CD14-positive monocyte (primary cell): Measurements from ENCODE around the gene AP2B1. TPM values are rescaled to one million over a fixed set of nuclear protein-coding genes. Genes with fewer than 3 reads are reported as not detected.

Source experiments
- DNase-seq, 3 donors: peaks; one replicate each; pipeline ENCODE4 v3.0.0-alpha.2; 2011 to 2022
- H2AFZ ChIP-seq: 2 replicates; pipeline ENCODE4 v1.6.0; 2012; ENCODE audit warnings: mild to moderate bottlenecking, low read depth, low read length, inconsistent platforms; ENCODE audit not compliant: insufficient read depth, poor library complexity, severe bottlenecking
- H3K27ac ChIP-seq, 2 donors: 1 replicate in 1 of 2; 2 replicates in 1 of 2; pipeline ENCODE4 v1.5.1; 2012 to 2013; ENCODE audit warnings: low read length in 2 of 2, control low read depth in 1 of 2, inconsistent platforms in 1 of 2, low read depth in 1 of 2, mild to moderate bottlenecking in 1 of 2
- H3K27me3 ChIP-seq, 2 donors: one replicate each; pipeline versions ENCODE4 v1.6.0 to v1.6.1; 2011 to 2013; ENCODE audit warnings: low read length in 2 of 2; ENCODE audit not compliant: control insufficient read depth in 2 of 2, insufficient read depth in 2 of 2
- H3K36me3 ChIP-seq, 2 donors: replicated peaks in 1 of 2; 1 replicate in 1 of 2; 2 replicates in 1 of 2; pipeline versions ENCODE4 v1.5.1 to v1.6.1; 2012 to 2013; ENCODE audit warnings: low read length in 2 of 2, control low read depth in 1 of 2, inconsistent platforms in 1 of 2, mild to moderate bottlenecking in 1 of 2; ENCODE audit not compliant: insufficient read depth in 2 of 2, control insufficient read depth in 1 of 2
- H3K4me1 ChIP-seq, 2 donors: 1 replicate in 1 of 2; 2 replicates in 1 of 2; pipeline versions ENCODE4 v1.5.1 to v1.6.1; 2012 to 2013; ENCODE audit warnings: low read length in 2 of 2, control low read depth in 1 of 2, inconsistent platforms in 1 of 2, mild to moderate bottlenecking in 1 of 2, moderate library complexity in 1 of 2; ENCODE audit not compliant: insufficient read depth in 2 of 2, control insufficient read depth in 1 of 2
- H3K4me2 ChIP-seq: replicated peaks from 2 replicates; pipeline ENCODE3; 2012; ENCODE audit warnings: low read length, moderate library complexity, mild to moderate bottlenecking; ENCODE audit not compliant: poor library complexity, severe bottlenecking; ENCODE audit errors: extremely low read depth
- H3K4me3 ChIP-seq, 3 experiments: fragments of 200-600 bp in 1 of 3; sonication (generic) in 1 of 3; replicated peaks in 1 of 3; 1 replicate in 2 of 3; 2 replicates in 1 of 3; pipeline ENCODE4 v1.5.1; 2011 to 2013; ENCODE audit warnings: low read length in 3 of 3, mild to moderate bottlenecking in 3 of 3, control low read depth in 2 of 3, low read depth in 2 of 3, inconsistent platforms in 1 of 3, moderate library complexity in 1 of 3
- H3K79me2 ChIP-seq: 2 replicates; pipeline ENCODE4 v1.6.0; 2012; ENCODE audit warnings: mild to moderate bottlenecking, control low read depth, inconsistent platforms, low read length, moderate library complexity; ENCODE audit not compliant: insufficient read depth
- H3K9ac ChIP-seq: 2 replicates; pipeline ENCODE4 v1.6.0; 2017; ENCODE audit warnings: low read length, mild to moderate bottlenecking; ENCODE audit not compliant: insufficient read depth, poor library complexity, severe bottlenecking
- H3K9me3 ChIP-seq, 2 donors: replicated peaks in 1 of 2; 1 replicate in 1 of 2; 2 replicates in 1 of 2; pipeline versions ENCODE4 v1.5.1 to v1.6.1; 2012 to 2013; ENCODE audit warnings: low read length in 2 of 2, control low read depth in 1 of 2; ENCODE audit not compliant: control insufficient read depth in 1 of 2, insufficient read depth in 1 of 2
- H4K20me1 ChIP-seq: 2 replicates; pipeline ENCODE4 v1.6.0; 2012; ENCODE audit warnings: mild to moderate bottlenecking, low read length, control low read depth, moderate library complexity; ENCODE audit not compliant: insufficient read depth
- H3K27ac Mint-ChIP-seq, 7 donors: one replicate each; pipeline ENCODE4 v1.8.0; 2020; ENCODE audit warnings: mild to moderate bottlenecking in 7 of 7, mixed read lengths in 7 of 7, moderate library complexity in 6 of 7, inconsistent platforms in 2 of 7
- H3K27me3 Mint-ChIP-seq, 3 donors: one replicate each; pipeline ENCODE4 v1.8.0; 2021 to 2022; ENCODE audit warnings: low read depth in 3 of 3, mild to moderate bottlenecking in 3 of 3, mixed read lengths in 3 of 3, moderate library complexity in 3 of 3, inconsistent platforms in 1 of 3
- H3K36me3 Mint-ChIP-seq, 2 donors: one replicate each; pipeline ENCODE4 v1.8.0; 2020; ENCODE audit warnings: mixed read lengths in 2 of 2, inconsistent platforms in 1 of 2, mild to moderate bottlenecking in 1 of 2
- H3K4me1 Mint-ChIP-seq: one replicate; pipeline ENCODE4 v1.8.0; 2020; ENCODE audit warnings: mild to moderate bottlenecking, mixed read lengths
- H3K4me3 Mint-ChIP-seq, 2 donors: one replicate each; pipeline ENCODE4 v1.8.0; 2020; ENCODE audit warnings: mild to moderate bottlenecking in 2 of 2, mixed read lengths in 2 of 2, moderate library complexity in 1 of 2
- H3K9me3 Mint-ChIP-seq, 7 donors: one replicate each; pipeline ENCODE4 v1.8.0; 2020 to 2022; ENCODE audit warnings: mixed read lengths in 7 of 7, mild to moderate bottlenecking in 6 of 7, moderate library complexity in 6 of 7, inconsistent platforms in 2 of 7
- CTCF ChIP-seq: fragments of 200-600 bp; IDR thresholded peaks from one replicate; pipeline ENCODE4 v1.8.0; 2022; ENCODE audit warnings: antibody characterized with exemption, mild to moderate bottlenecking
- WGBS: methylation state at CpG from one replicate; pipeline ENCODE4 v1.1.5; 2013; ENCODE audit warnings: missing lambda C conversion rate; ENCODE audit not compliant: insufficient coverage; 5-methylcytosine and 5-hydroxymethylcytosine counted together
- intact Hi-C, 2 donors: fragments of 100-400 bp; cut with micrococcal nuclease; formaldehyde crosslinking; loops; one replicate each; pipeline versions ENCODE4 v1.15.0 to v1.15.1; 2023
- polyA plus RNA-seq, 3 donors: library from polyadenylated mRNA; depleted of rRNA in 1 of 3; unstranded in 2 of 3; stranded (reverse) in 1 of 3; fragments of 300-500 nt in 2 of 3; fragments of >200 nt in 1 of 3; fragmentation: Illumina TruSeq in 2 of 3; gene quantifications; 1 replicate in 2 of 3; 2 replicates in 1 of 3; pipeline ENCODE4 v1.2.3, GENCODE V29; 2012 to 2021

Gene AP2B1
- polyA plus RNA-seq, 3 donors: 28.7 to 44.2 (median 29.4) TPM

- H3K4me2 ChIP-seq: no peak overlapping the region
- Mint-ChIP-seq H3K4me3 (no peak overlapping the region), H3K27me3 (peaks cover 0 to 1% (median 1%) of the 10 kb centered on the region in 3 donors), H3K9me3 (peaks cover 0 to 2% (median 0%) of the 10 kb centered on the region in 7 donors), H3K36me3 (no peaks in the 10 kb centered on the region), H3K27ac (no peak overlapping the region), H3K4me1 (peaks cover 38% of the 10 kb centered on the region)
- no peaks in the 10 kb centered on the region for H3K36me3 ChIP-seq
- peaks cover 29 to 43% of the 10 kb centered on the region in 2 donors for H3K4me1 ChIP-seq
- no CpG with 5 or more reads among the region's 1 CpG for WGBS
- no peaks in the 10 kb centered on the region for H3K9me3 ChIP-seq
- H3K4me3 ChIP-seq: no peak overlapping the region
- H3K27ac ChIP-seq: no peak overlapping the region
- TF ChIP-seq CTCF: no peak
- DNase-seq: no peak
- H3K79me2 ChIP-seq: no peaks in the 10 kb centered on the region
- intact Hi-C loops: loop anchor here in 1 of 2 donors (5.0 to 10.0 kb wide), 2 partner anchors 261 to 302 kb away; partner anchors contain the start of genes SLFN5 and TAF15
- no peaks in the 10 kb centered on the region for H3K27me3 ChIP-seq
- no peak overlapping the region for H2AFZ ChIP-seq
- H3K9ac ChIP-seq: no peak overlapping the region
- H4K20me1 ChIP-seq: no peaks in the 10 kb centered on the region
These were observed 43.3 kb upstream of the AP2B1 start for GRCh38 chr17:35543856-35544255.

- no peak overlapping the region for H3K27ac Mint-ChIP-seq
These were observed 42.0 kb upstream of the AP2B1 start for GRCh38 chr17:35545150-35545549.

More at GRCh38 chr17:35545150-35545549, 42.0 kb upstream of the AP2B1 start:
- Histone ChIP-seq H3K27ac (no peak overlapping the region), H3K9me3 (no peaks in the 10 kb centered on the region), H3K36me3 (no peaks in the 10 kb centered on the region), H4K20me1 (no peaks in the 10 kb centered on the region), H3K79me2 (no peaks in the 10 kb centered on the region), H3K27me3 (no peaks in the 10 kb centered on the region), H3K9ac (no peak overlapping the region), H2AFZ (no peak overlapping the region), H3K4me1 (peaks cover 21 to 31% of the 10 kb centered on the region in 2 donors), H3K4me2 (no peak overlapping the region), H3K4me3 (no peak overlapping the region)
- Mint-ChIP-seq H3K4me1 (peaks cover 26% of the 10 kb centered on the region), H3K27me3 (peaks cover 0 to 1% (median 0%) of the 10 kb centered on the region in 3 donors), H3K4me3 (no peak overlapping the region), H3K9me3 (peaks cover 0 to 3% (median 0%) of the 10 kb centered on the region in 7 donors), H3K36me3 (no peaks in the 10 kb centered on the region)
- peak in 1 of 3 donors; percentile 23 for DNase-seq
- intact Hi-C loops: loop anchor here in 1 of 2 donors (10.0 kb wide), 1 partner anchor 260 kb away; the partner anchor contains the start of gene TAF15
- no peak for TF ChIP-seq CTCF
- WGBS: no CpG with 5 or more reads among the region's 1 CpG
